H1 (cell line): ENCODE results near the gene ZNF425.
"Not testable (repeated sequence)": the region's sequence is repeated elsewhere in the genome, so short reads cannot be mapped to it uniquely, and the experiment has no call there.

Source experiments
- CTCF ChIP-seq, 3 experiments: IDR thresholded peaks; 1 replicate in 2 of 3; 2 replicates in 1 of 3; pipeline versions ENCODE4 v1.5.1 to v1.6.1; 2011; ENCODE audit warnings: low read length in 3 of 3, mild to moderate bottlenecking in 3 of 3, inconsistent platforms in 2 of 3, low read depth in 1 of 3, moderate library complexity in 1 of 3; ENCODE audit not compliant: insufficient read depth in 1 of 3; ENCODE audit errors: control extremely low read depth in 1 of 3
- EZH2 ChIP-seq: fragments of 200-600 bp; sonication (generic); IDR thresholded peaks from 2 replicates; pipeline ENCODE4 v1.7.1; 2012; ENCODE audit warnings: low read depth, mild to moderate bottlenecking, moderate library complexity, low read length, inconsistent platforms; ENCODE audit not compliant: severe bottlenecking
- FOSL1 ChIP-seq: IDR thresholded peaks from 2 replicates; pipeline ENCODE4 v1.6.1; 2011; ENCODE audit warnings: mild to moderate bottlenecking, low read depth, low read length, moderate library complexity; ENCODE audit not compliant: insufficient read depth
- KDM1A ChIP-seq: fragments of 200-600, 300-600 bp; sonication (generic); IDR thresholded peaks from 2 replicates; pipeline ENCODE4 v1.7.1; 2016; ENCODE audit warnings: mild to moderate bottlenecking, low read length, borderline replicate concordance
- ZNF274 ChIP-seq: IDR thresholded peaks from 2 replicates; pipeline ENCODE4 v1.7.0; 2012; ENCODE audit warnings: low read length, borderline replicate concordance; ENCODE audit errors: extremely low read depth

- TF ChIP-seq ZNF274; EZH2; KDM1A; FOSL1; CTCF (IDR thresholded peaks at IDR 0.05; ENCODE audit: control extremely low read depth in 1 of 3, insufficient read depth in 1 of 3, low read depth in 1 of 3, low read length in 3 of 3): not testable (repeated sequence)
Observed at GRCh38 chr7:149092244-149092643, 33.9 kb downstream of the ZNF425 start.
